Heart right ventricle (tissue), 16 donors: ENCODE data around the gene ATG13. TPM values are rescaled to one million over a fixed set of nuclear protein-coding genes. Genes with fewer than 3 reads are reported as not detected.

Source experiments
- ATAC-seq, 8 donors: fragments of 200-7000 bp; cut with Tn5 transposase; one replicate each; pipeline ENCODE4 v1.9.1; 2020; ENCODE audit warnings: mild to moderate bottlenecking in 8 of 8, moderate library complexity in 8 of 8, moderate number of reproducible peaks in 1 of 8
- DNase-seq, 2 donors: peaks; one replicate each; pipeline ENCODE4 v3.0.0-alpha.2; 2020
- H3K27ac ChIP-seq, 10 donors: fragments of 200-600 bp; sonication (generic) in 2 of 10; one replicate each; pipeline versions ENCODE4 v1.5.0 to v1.8.0; 2020 to 2022; ENCODE audit warnings: mild to moderate bottlenecking in 3 of 10
- H3K27me3 ChIP-seq, 7 donors: fragments of 200-600 bp; one replicate each; pipeline ENCODE4 v1.8.0; 2021 to 2022; ENCODE audit warnings: mild to moderate bottlenecking in 2 of 7
- H3K36me3 ChIP-seq, 9 donors: fragments of 200-600 bp; sonication (generic) in 1 of 9; one replicate each; pipeline versions ENCODE4 v1.5.0 to v1.8.0; 2020 to 2022; ENCODE audit warnings: mild to moderate bottlenecking in 2 of 9
- H3K4me1 ChIP-seq, 9 donors: fragments of 200-600 bp; sonication (generic) in 1 of 9; one replicate each; pipeline versions ENCODE4 v1.5.0 to v1.8.0; 2020 to 2022; ENCODE audit warnings: mild to moderate bottlenecking in 4 of 9
- H3K4me3 ChIP-seq, 10 donors: fragments of 200-600 bp; sonication (generic) in 2 of 10; one replicate each; pipeline versions ENCODE4 v1.5.0 to v1.8.0; 2020 to 2022; ENCODE audit warnings: mild to moderate bottlenecking in 7 of 10, moderate library complexity in 2 of 10
- H3K9me3 ChIP-seq, 11 donors: fragments of 200-600 bp in 10 of 11; sonication (generic) in 2 of 11; one replicate each; pipeline versions ENCODE4 v1.5.0 to v1.8.0; 2013 to 2022; ENCODE audit warnings: mild to moderate bottlenecking in 2 of 11, control low read depth in 1 of 11, moderate library complexity in 1 of 11
- WGBS, 2 donors: extraction: QIAGEN DNeasy Blood & Tissue Kit; methylation state at CpG; one replicate each; pipeline ENCODE4 v1.1.7; 2013; ENCODE audit warnings: inconsistent platforms in 1 of 2; 5-methylcytosine and 5-hydroxymethylcytosine counted together
- intact Hi-C, 10 donors: fragments of 100-400 bp; cut with DNase I; formaldehyde crosslinking; loops; one replicate each; pipeline versions ENCODE4 v1.11.1 to v1.14.2; 2022
- polyA plus RNA-seq, 2 donors: library from polyadenylated mRNA; stranded (reverse); fragments of 200-250 nt; gene quantifications; one replicate each; pipeline ENCODE4 v1.2.3, GENCODE V29; 2013
- total RNA-seq, 10 donors: library from RNA; stranded (reverse); fragmentation: NEBNext Ultra II Directional in 3 of 10; extraction: Animal tissue kit (Norgen Biotek cat#: 25700) in 3 of 10; gene quantifications; one replicate each; pipeline versions ENCODE4 v1.2.1 to v1.2.4, GENCODE V29; 2021 to 2023
- TF ChIP-seq, protein P1 (sequence below), 9 donors: fragments of 200-600 bp; sonication (generic) in 2 of 9; IDR thresholded peaks; one replicate each; pipeline versions ENCODE4 v1.5.0 to v1.8.0; 2021 to 2022; ENCODE audit warnings: antibody characterized with exemption in 9 of 9, mild to moderate bottlenecking in 5 of 9, moderate library complexity in 1 of 9
- donor health status: Arrhythmogenic right ventricular cardiomyopathy.
- donor health status: ischemic (EF 13 %, LVEDD 7.1; RV severe dilation, severe dysfunction).
- donor health status: healthy with polysubstance abuse.
- donor health status: DM: no; HTN: yes; CAD: no.
- donor health status: DM: no; HTN: no; CAD: no.
- donor health status: ischemic (EF 25% LVEDD 6.9; RV normal size, moderate dysfunction).
- donor health status: ischemic (EF 25% LVEDD 5.7; RV mildly dilated, moderate dysfunction).
- donor health status: healthy.
- donor health status: DM: yes; HTN: yes; CAD: no.
- donor health status: Ischemic cardiomyopathy.
- donor health status: ischemic (EF 35%, LVEDD 5.7; RV mildly dilated, moderate dysfunction).
- donor health status: nonischemic (EF 11% LVEDD 7.7; RV severe dilation, severe dysfunction).
- donor health status: DM: yes; HTN: yes; CAD: no.
- donor health status: PGD.
- donor health status: ischemic (EF 29% LVEDD 5.4; RV normal size, mild dysfunction).
- donor health status: nonischemic (EF 23%, LVEDD 6.1; RV moderate dilation, normal function).

Gene ATG13
- total and polyA plus RNA-seq, 12 donors, result 25.8 to 50.6 (median 40.8) TPM

GRCh38 chr11:46719048-46719542 is 101.7 kb downstream of the ATG13 start, which contains the start of gene F2:
Gene F2 (plus strand): TSS chr11:46719213. CDS start chr11:46719236, 23 bp downstream.
- no peaks in the 10 kb centered on the region for H3K9me3 ChIP-seq
- intact Hi-C loops, result no loop called here
- H3K27ac ChIP-seq, result no peak within 1 kb of the TSS
- ATAC-seq (peak in 2 of 8 donors; percentile 19 to 20), DNase-seq (no peak)
- WGBS, 2 donors, result 85% methylated on average over 7 of the region's 7 CpGs
- TF ChIP-seq, protein P1, sequence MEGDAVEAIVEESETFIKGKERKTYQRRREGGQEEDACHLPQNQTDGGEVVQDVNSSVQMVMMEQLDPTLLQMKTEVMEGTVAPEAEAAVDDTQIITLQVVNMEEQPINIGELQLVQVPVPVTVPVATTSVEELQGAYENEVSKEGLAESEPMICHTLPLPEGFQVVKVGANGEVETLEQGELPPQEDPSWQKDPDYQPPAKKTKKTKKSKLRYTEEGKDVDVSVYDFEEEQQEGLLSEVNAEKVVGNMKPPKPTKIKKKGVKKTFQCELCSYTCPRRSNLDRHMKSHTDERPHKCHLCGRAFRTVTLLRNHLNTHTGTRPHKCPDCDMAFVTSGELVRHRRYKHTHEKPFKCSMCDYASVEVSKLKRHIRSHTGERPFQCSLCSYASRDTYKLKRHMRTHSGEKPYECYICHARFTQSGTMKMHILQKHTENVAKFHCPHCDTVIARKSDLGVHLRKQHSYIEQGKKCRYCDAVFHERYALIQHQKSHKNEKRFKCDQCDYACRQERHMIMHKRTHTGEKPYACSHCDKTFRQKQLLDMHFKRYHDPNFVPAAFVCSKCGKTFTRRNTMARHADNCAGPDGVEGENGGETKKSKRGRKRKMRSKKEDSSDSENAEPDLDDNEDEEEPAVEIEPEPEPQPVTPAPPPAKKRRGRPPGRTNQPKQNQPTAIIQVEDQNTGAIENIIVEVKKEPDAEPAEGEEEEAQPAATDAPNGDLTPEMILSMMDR (IDR thresholded peaks at IDR 0.05), result no peak
- no peaks in the 10 kb centered on the region for H3K36me3 ChIP-seq
- peaks cover 0 to 5% (median 0%) of the 10 kb centered on the region in 9 donors for H3K4me1 ChIP-seq
- H3K27me3 ChIP-seq, result no peaks in the 10 kb centered on the region
- no peak within 1 kb of the TSS for H3K4me3 ChIP-seq

DNA sequence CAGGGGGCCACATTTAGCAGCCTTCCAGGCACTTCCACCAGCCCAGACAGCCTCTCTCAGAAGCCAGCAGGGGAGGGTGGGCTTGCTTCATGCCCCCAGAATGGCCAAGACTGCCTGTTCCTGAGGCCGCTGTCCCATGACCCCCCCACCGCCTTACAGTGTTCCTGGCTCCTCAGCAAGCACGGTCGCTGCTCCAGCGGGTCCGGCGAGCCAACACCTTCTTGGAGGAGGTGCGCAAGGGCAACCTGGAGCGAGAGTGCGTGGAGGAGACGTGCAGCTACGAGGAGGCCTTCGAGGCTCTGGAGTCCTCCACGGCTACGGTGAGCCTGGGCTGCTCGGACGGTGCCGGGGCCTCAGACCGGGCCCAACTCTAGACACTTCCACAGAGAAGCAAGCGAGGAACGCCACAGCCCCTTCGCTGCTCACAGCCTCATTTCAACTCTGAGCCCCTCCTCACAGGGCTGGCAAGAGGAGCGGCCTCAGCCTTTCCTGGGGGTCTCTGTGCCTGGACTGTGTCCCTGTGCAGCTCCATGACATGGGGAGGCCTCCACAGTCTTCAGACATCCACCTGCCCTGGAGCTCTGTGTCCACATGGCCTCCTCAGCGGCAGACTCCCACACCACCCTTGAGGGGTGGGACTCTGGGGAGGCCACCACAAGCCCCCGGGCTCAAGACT is 102.3 kb downstream of the ATG13 start:
- intact Hi-C loops, result no loop called here

GRCh38 chr11:46721286-46721685 is 103.9 kb downstream of the ATG13 start:
- ATAC-seq (no peak), DNase-seq (no peak)
- Histone ChIP-seq H3K4me1 (peaks cover 0 to 5% (median 0%) of the 10 kb centered on the region in 9 donors), H3K27me3 (no peaks in the 10 kb centered on the region), H3K36me3 (no peaks in the 10 kb centered on the region), H3K9me3 (no peaks in the 10 kb centered on the region), H3K4me3 (no peak overlapping the region), H3K27ac (no peak overlapping the region)
- WGBS, 2 donors, result 88 to 89% methylated on average over 6 of the region's 6 CpGs
- intact Hi-C loops, result no loop called here
- TF ChIP-seq, protein P1 (IDR thresholded peaks at IDR 0.05), result no peak

More for the DNA sequence above, 102.3 kb downstream of the ATG13 start:
- Histone ChIP-seq H3K4me1 (peaks cover 0 to 5% (median 0%) of the 10 kb centered on the region in 9 donors), H3K4me3 (no peak overlapping the region), H3K27me3 (no peaks in the 10 kb centered on the region), H3K9me3 (no peaks in the 10 kb centered on the region), H3K27ac (no peak overlapping the region), H3K36me3 (no peaks in the 10 kb centered on the region)
- ATAC-seq, result peak in 3 of 8 donors; percentile 13 to 33 (median 30)
- no peak for DNase-seq
- WGBS, 2 donors, result 91% methylated on average over 25 of the region's 25 CpGs
- TF ChIP-seq, protein P1 (IDR thresholded peaks at IDR 0.05), result no peak

DNA sequence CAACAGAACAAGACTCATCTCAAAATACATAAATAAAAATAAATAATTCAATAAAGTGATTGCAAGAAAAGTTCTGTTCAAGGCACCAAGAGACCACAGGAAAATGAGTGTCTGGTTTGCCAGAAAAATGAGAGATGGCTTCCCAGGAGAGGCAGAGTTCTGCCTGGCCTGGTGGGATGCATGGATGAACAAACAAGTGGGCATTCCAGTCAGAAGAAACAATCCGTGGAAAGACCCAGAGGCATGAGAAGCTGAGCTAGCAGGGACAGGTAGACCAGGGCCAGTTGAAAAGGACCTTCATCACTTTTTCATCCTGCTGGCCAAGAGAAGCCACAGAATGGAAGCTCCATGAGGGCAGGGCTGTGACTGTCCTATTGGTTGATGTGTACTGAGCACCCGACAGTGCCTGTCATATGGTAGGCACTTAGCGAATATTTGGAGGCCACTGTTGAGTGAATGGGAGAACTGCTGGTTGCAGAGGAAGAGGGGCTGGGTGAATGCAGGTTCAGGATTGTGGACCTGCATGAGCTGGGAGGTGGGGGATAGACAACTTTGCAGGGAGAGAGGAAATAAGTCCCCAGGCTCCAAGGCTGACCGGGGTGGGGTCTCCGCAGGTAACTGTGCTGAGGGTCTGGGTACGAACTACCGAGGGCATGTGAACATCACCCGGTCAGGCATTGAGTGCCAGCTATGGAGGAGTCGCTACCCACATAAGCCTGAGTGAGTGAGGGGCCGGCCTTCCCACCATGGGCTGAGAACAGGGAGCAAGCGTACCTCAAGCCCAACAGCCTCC is 105.4 kb downstream of the ATG13 start:
- ATAC-seq, result no peak

More for the DNA sequence above, 105.4 kb downstream of the ATG13 start:
- no peaks in the 10 kb centered on the region for H3K36me3 ChIP-seq
- no peak for DNase-seq
- peaks cover 0 to 5% (median 0%) of the 10 kb centered on the region in 9 donors for H3K4me1 ChIP-seq
- H3K4me3 ChIP-seq, result no peak overlapping the region
- no peaks in the 10 kb centered on the region for H3K27me3 ChIP-seq
- 93 to 98% methylated on average over 11 of the region's 11 CpGs for WGBS, 2 donors
- TF ChIP-seq, protein P1 (IDR thresholded peaks at IDR 0.05), result no peak
- intact Hi-C loops, result no loop called here
- H3K27ac ChIP-seq, result no peak overlapping the region
- no peaks in the 10 kb centered on the region for H3K9me3 ChIP-seq
